Measurements from ENCODE around the gene DCHS1. TPM values are rescaled to one million over a fixed set of nuclear protein-coding genes. Genes with fewer than 3 reads are reported as not detected.

Gene DCHS1
- total RNA-seq, 6 experiments from 2014 or later: 1.8 to 9.2 (median 4.1) TPM

DNA sequence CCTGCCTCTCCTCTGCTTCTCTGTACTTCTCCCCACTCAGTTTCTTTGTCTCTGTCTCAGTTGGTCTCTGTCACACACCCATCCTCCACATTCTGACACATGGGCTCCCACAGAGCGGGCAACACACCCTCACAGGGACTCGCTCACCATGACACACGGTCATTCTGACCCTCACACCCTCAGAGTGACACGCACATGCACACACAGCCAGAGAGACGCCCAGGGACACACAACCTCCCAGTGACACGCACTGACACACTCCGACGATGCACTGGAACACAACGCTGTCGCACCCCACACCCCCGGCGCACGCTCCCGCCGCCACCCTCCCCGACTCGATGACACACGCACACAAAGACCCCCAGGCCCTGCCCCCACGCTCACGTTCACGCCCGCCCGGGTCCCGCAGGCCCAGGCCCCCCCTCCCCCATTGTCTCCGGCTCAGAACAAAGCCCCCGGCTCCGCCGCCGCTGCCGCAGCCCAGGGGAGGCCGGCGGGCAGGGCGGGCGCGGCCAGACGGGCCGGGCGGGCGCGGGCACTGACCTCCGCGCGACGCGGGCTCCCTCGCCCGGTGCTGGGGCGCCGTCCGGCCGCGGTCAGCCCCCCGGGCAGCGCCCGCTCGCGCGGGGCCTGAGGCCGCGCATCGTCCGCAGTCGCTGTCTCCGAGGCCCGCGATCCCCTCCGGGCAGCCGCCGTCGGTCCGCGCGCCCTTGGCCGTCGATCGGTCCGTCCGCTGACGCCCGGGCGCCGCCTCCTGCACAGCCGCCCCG lies 404 bp downstream of the DCHS1 start:
- 25% methylated on average over 14 of the region's 84 CpGs for WGBS (ENCODE audit: insufficient coverage, low coverage, low lambda C conversion rate, missing lambda C conversion rate)
- H3K4me1 ChIP-seq: no peaks in the 10 kb centered on the region
- peak overlapping the region in 2 of 3 donors; percentile 16 to 31 for H3K4me3 ChIP-seq
- intact Hi-C loops (cut with DNase I): no loop called here
- peak overlapping the region in 1 of 3 donors; percentile 43 for H3K27ac ChIP-seq
- H3K36me3 ChIP-seq: no peaks in the 10 kb centered on the region
- DNase-seq (no peak), ATAC-seq (peak; percentile 41 to 57 (median 54))
- H3K27me3 ChIP-seq: no peaks in the 10 kb centered on the region
- H3K9me3 ChIP-seq: no peaks in the 10 kb centered on the region
- TF ChIP-seq, protein P1, sequence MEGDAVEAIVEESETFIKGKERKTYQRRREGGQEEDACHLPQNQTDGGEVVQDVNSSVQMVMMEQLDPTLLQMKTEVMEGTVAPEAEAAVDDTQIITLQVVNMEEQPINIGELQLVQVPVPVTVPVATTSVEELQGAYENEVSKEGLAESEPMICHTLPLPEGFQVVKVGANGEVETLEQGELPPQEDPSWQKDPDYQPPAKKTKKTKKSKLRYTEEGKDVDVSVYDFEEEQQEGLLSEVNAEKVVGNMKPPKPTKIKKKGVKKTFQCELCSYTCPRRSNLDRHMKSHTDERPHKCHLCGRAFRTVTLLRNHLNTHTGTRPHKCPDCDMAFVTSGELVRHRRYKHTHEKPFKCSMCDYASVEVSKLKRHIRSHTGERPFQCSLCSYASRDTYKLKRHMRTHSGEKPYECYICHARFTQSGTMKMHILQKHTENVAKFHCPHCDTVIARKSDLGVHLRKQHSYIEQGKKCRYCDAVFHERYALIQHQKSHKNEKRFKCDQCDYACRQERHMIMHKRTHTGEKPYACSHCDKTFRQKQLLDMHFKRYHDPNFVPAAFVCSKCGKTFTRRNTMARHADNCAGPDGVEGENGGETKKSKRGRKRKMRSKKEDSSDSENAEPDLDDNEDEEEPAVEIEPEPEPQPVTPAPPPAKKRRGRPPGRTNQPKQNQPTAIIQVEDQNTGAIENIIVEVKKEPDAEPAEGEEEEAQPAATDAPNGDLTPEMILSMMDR (IDR thresholded peaks at IDR 0.05): no peak
- no peak for TF ChIP-seq POLR2A (IDR thresholded peaks at IDR 0.05)

DNA sequence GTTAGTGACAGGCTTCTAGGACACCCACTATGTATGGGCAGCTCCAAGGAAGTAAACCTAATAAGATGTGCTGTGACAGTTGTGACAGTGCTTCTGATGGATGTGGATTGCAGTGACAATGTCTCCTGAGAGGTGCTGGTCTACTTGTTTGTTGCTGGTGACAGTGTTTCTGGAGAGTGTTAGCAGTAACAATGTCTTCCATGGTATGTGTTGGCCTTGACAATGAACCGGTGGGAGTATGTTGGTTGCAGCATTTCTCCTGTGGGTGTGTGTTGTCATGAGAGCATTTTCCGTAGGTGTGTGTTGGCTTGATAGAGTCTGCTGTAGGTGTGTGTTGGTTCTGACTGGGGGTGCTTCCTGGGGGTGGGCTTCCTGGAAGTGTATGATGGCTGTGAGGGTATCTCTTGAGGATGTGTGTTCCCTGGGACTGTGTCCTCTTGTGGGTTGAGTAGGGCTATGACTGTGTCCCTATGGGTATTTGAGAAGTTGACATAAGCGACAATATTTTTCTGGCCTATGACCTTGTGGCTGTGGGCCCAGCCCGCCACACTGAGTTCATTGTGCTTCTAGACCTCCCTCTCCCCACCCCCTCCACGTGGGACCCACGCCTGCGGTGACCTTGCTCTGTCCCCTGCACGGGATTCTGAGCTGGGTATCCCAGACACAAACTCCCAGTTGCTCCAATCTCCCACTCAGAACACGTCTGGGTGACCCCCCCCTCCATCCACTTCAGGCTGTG lies 1.2 kb downstream of the DCHS1 start:
- TF ChIP-seq, protein P1 (IDR thresholded peaks at IDR 0.05): no peak
- no peak for TF ChIP-seq POLR2A (IDR thresholded peaks at IDR 0.05)
- peak overlapping the region in 1 of 3 donors; percentile 16 for H3K4me3 ChIP-seq
- ATAC-seq: peak; percentile 52 to 69 (median 63)
- H3K9me3 ChIP-seq: no peaks in the 10 kb centered on the region
- H3K27ac ChIP-seq: peak overlapping the region in 1 of 3 donors; percentile 43
- no peaks in the 10 kb centered on the region for H3K36me3 ChIP-seq
- no peaks in the 10 kb centered on the region for H3K4me1 ChIP-seq
- intact Hi-C loops (cut with DNase I): no loop called here
- peak in 2 of 3 donors; percentile 49 to 63 for DNase-seq
- H3K27me3 ChIP-seq: no peaks in the 10 kb centered on the region
- WGBS (ENCODE audit: insufficient coverage, low coverage, low lambda C conversion rate, missing lambda C conversion rate): 28% methylated on average over 6 of the region's 9 CpGs

DNA sequence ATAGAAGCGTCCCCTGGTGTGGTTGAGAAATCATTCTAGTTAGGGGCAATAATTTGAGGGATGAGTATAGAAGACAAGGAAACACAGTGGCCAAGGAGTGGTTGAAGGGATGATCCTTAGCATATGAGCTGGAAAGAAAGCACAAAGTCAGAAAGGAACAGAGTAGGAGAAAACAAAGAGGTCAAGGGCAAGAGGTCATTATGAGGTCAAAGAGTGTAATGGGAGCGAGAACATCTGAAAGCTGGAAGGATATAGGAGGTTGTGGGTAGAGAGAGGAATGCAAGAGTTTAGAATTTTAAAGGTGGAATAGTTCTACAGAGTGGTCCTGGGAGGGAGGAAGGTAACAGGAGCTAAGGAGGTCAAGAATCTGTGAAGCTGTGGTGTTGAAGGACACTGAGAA lies 2.0 kb downstream of the DCHS1 start:
- ATAC-seq (no peak), DNase-seq (no peak)
- Histone ChIP-seq H3K36me3 (no peaks in the 10 kb centered on the region), H3K4me3 (no peak overlapping the region), H3K27me3 (no peaks in the 10 kb centered on the region), H3K4me1 (no peaks in the 10 kb centered on the region), H3K9me3 (no peaks in the 10 kb centered on the region), H3K27ac (no peak overlapping the region)
- WGBS (ENCODE audit: insufficient coverage, low coverage, low lambda C conversion rate, missing lambda C conversion rate): 76% methylated on average over 2 of the region's 2 CpGs
- TF ChIP-seq POLR2A (IDR thresholded peaks at IDR 0.05): no peak
- TF ChIP-seq, protein P1 (IDR thresholded peaks at IDR 0.05): no peak
- intact Hi-C loops (cut with DNase I): no loop called here

- Histone ChIP-seq H3K27me3 (no peaks in the 10 kb centered on the region), H3K4me3 (no peak overlapping the region), H3K36me3 (no peaks in the 10 kb centered on the region), H3K4me1 (no peaks in the 10 kb centered on the region), H3K9me3 (no peaks in the 10 kb centered on the region), H3K27ac (no peak overlapping the region)
- TF ChIP-seq, protein P1 (IDR thresholded peaks at IDR 0.05): no peak
- no peak for TF ChIP-seq POLR2A (IDR thresholded peaks at IDR 0.05)
- intact Hi-C loops (cut with DNase I): no loop called here
- DNase-seq: no peak
- ATAC-seq: no peak
- WGBS (ENCODE audit: insufficient coverage, low coverage, low lambda C conversion rate, missing lambda C conversion rate): 82% methylated on average over 1 of the region's 1 CpG
Observed at GRCh38 chr11:6653097-6653496, 2.5 kb downstream of the DCHS1 start.
